Measurements from ENCODE around the gene CABP1.
"Not testable (repeated sequence)": the region's sequence is repeated elsewhere in the genome, so short reads cannot be mapped to it uniquely, and the experiment has no call there.

CABP1 gene

GRCh38 chr12:120668868-120669840 is 28.7 kb downstream of the CABP1 start:
- no peak for DNase-seq

- DNase-seq, result not testable (repeated sequence)
Measured at GRCh38 chr12:120670237-120670636, 29.8 kb downstream of the CABP1 start.

- DNase-seq, result no peak
Measured at GRCh38 chr12:120670667-120671066, 30.2 kb downstream of the CABP1 start.

GRCh38 chr12:120674097-120674636 is 33.7 kb downstream of the CABP1 start:
- DNase-seq, result no peak

GRCh38 chr12:120677765-120678473 is 37.5 kb downstream of the CABP1 start:
- no peak for DNase-seq

- no peak for DNase-seq
Measured at GRCh38 chr12:120678572-120678971, 38.1 kb downstream of the CABP1 start.

- DNase-seq, result no peak
Measured at GRCh38 chr12:120680165-120680738, 39.8 kb downstream of the CABP1 start.

- no peak for DNase-seq
Measured at GRCh38 chr12:120684523-120684932, 44.1 kb downstream of the CABP1 start.

- DNase-seq, result no peak
Measured at GRCh38 chr12:120685522-120685921, 45.1 kb downstream of the CABP1 start.

GRCh38 chr12:120686151-120686689 is 45.8 kb downstream of the CABP1 start:
- DNase-seq, result peak; percentile 95 to 99 (median 98)

- DNase-seq, result peak; percentile 99 to 100 (median 99)
Measured at GRCh38 chr12:120686690-120687577, 46.5 kb downstream of the CABP1 start, which contains the start of gene MLEC. Gene MLEC, plus strand, starts transcription at chr12:120687149. Its CDS starts 148 bp downstream, at chr12:120687297.

- DNase-seq, result peak in 4 of 6 experiments; percentile 2 to 17 (median 11)
Measured at GRCh38 chr12:120687578-120688289, 47.3 kb downstream of the CABP1 start.

GRCh38 chr12:120688527-120689071 is 48.2 kb downstream of the CABP1 start:
- DNase-seq, result no peak

- DNase-seq, result no peak
Measured at GRCh38 chr12:120689397-120690082, 49.1 kb downstream of the CABP1 start.

- DNase-seq, result peak in 1 of 6 experiments; percentile 6
Measured at GRCh38 chr12:120690083-120690450, 49.6 kb downstream of the CABP1 start.

- DNase-seq, result no peak
Measured at GRCh38 chr12:120690978-120691377, 50.6 kb downstream of the CABP1 start.

GRCh38 chr12:120692524-120693033 is 52.2 kb downstream of the CABP1 start:
- no peak for DNase-seq

GRCh38 chr12:120693848-120694247 is 53.4 kb downstream of the CABP1 start:
- no peak for DNase-seq

GRCh38 chr12:120696626-120697025 is 56.2 kb downstream of the CABP1 start:
- DNase-seq, result no peak

GRCh38 chr12:120697344-120697743 is 56.9 kb downstream of the CABP1 start:
- no peak for DNase-seq

Measured in stimulated activated naive CD4-positive, alpha-beta T cell (primary cell).